ENCODE results near the gene KATNAL2.

KATNAL2 gene

GRCh38 chr18:46917108-46917802 is at the start of gene KATNAL2, which contains the start of gene PIAS2:
TSS of gene KATNAL2 (plus strand) at chr18:46917602. CDS start at chr18:46946873, 29,271 bp downstream.
TSS of gene PIAS2 (minus strand) at chr18:46917507. CDS start at chr18:46917345, 162 bp downstream.
- DNase-seq (ENCODE audit: extremely low spot score, insufficient read length, low read depth) = peak; percentile 76
- FAIRE-seq = peak; percentile 89

DNA sequence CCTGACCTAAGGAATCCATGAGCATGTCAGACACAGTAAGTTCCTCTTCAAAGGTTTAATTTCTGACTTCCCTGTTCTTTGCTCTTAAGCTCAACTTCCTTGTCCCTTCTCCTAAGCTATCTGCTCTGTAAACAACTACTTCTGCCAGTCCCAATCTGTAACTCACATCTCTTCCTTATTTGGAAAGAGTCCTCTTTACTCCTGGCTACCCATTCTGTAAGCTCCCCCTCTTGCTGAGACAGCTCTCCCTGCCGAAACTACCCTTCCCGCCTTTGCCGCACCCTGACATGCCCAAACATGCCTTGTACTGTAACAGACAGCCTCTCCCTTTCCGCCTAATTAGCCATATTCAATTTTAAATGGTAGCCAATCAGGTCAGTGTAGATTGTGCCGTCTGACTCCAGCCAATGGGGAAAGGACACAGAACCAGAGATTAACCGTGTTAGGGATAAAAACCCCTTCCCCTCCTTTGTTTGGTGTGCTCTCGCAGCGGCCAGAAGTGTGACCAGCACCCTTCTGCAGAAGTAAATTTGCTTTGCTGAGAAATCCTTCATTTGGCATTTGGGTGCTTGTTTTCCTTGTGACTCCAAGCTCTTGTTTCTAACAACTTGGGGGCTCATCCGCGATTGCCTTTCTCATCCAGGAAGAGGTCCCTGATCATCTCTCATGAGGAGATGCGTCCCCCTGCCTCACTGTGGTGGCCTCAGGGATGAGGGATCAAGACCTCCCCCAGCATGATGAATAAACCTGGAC is 49.1 kb upstream of the KATNAL2 start:
- no peak for DNase-seq (ENCODE audit: extremely low spot score, insufficient read length, low read depth)
- FAIRE-seq = no peak

GRCh38 chr18:46877329-46877987 is 39.9 kb upstream of the KATNAL2 start:
- DNase-seq (ENCODE audit: extremely low spot score, insufficient read length, low read depth) = no peak
- peak; percentile 54 for FAIRE-seq

- FAIRE-seq (no peak), DNase-seq (ENCODE audit: extremely low spot score, insufficient read length, low read depth) (no peak)
Measured at GRCh38 chr18:46883180-46883579, 34.2 kb upstream of the KATNAL2 start.

DNA sequence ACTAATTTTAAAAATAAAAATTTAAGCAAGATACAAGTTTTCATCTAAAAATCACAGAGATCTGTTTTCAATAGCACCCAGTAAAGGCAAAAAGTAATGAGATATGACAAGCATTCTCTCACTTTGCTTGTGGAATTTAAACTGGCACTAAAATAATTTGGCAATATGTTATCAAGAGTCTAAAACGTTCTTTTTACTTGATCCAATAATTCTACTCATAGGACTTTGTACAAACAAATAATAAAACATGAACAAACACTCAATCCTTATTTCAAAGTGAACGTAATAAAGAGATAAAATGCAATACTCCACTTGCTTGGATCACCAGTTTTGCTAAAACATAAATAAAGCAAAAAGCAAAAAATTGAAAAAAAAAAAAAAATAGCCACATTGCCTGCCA is 30.5 kb upstream of the KATNAL2 start:
- FAIRE-seq (no peak), DNase-seq (ENCODE audit: extremely low spot score, insufficient read length, low read depth) (no peak)

GRCh38 chr18:46888965-46889364 is 28.4 kb upstream of the KATNAL2 start:
- no peak for FAIRE-seq
- DNase-seq (ENCODE audit: extremely low spot score, insufficient read length, low read depth) = no peak

DNA sequence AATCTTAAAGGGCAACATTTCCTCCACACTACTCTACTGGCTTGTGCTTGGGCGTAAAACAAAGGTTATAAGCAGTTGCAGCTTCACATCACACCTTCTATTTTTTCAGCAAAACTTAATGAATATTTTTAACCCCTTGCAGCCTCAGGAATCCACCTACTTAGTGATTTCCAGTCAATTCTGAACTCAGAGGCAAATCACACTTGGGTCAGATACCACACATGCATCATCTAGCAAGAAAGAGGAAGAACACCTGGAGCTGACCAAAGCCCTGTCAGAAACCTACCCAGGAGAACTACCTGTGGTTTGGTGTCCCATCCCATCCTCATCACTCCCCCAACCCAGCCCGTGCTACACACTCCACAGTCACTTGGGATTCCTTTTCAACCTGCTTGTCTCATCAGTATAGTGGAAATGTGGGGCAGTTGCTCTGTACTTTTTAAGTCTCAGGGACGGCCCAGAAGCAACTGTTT is 25.6 kb upstream of the KATNAL2 start:
- DNase-seq (ENCODE audit: extremely low spot score, insufficient read length, low read depth) (peak; percentile 52), FAIRE-seq (peak; percentile 95)

DNA sequence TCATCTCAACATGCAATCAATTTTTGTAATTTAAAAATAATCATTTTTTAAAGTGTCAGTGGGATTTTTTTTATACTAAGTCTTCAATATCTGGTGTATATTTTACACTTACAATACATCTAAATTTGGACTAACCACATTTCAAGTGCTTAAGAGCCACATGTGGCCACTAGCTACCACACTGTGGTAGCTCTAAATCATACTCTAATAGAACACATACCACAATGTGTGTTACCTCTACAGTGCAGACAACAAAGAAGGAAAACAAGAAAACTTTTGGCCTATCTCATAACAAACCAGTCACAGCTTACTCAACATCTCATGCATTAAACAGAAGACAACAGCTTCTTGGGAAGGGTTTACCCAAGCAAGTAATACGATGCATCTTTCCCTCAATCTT is 24.6 kb upstream of the KATNAL2 start:
- no peak for DNase-seq (ENCODE audit: extremely low spot score, insufficient read length, low read depth)
- peak; percentile 71 for FAIRE-seq

- DNase-seq (ENCODE audit: extremely low spot score, insufficient read length, low read depth) = no peak
- FAIRE-seq = no peak
Measured at GRCh38 chr18:46893360-46893759, 24.0 kb upstream of the KATNAL2 start.

DNA sequence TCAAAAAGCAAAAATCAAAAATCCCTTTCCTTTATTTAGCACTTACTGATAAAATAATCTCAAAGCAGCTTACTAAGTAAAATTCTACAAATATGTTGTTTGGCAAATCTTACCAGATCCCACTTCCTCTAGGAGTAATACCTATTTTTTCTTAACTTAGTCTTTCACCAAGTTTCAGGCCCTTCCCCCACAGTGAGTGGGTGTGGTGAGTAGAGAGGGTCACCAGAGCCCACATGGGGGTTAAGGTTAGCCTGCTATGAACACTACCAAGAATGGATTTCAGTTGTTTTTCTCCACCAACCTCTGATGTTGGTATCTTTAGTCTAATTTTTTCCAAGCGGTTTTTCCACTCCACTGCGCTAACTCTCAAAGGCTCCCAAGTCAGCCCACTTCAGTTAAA is 23.3 kb upstream of the KATNAL2 start:
- DNase-seq (ENCODE audit: extremely low spot score, insufficient read length, low read depth) (no peak), FAIRE-seq (no peak)

DNA sequence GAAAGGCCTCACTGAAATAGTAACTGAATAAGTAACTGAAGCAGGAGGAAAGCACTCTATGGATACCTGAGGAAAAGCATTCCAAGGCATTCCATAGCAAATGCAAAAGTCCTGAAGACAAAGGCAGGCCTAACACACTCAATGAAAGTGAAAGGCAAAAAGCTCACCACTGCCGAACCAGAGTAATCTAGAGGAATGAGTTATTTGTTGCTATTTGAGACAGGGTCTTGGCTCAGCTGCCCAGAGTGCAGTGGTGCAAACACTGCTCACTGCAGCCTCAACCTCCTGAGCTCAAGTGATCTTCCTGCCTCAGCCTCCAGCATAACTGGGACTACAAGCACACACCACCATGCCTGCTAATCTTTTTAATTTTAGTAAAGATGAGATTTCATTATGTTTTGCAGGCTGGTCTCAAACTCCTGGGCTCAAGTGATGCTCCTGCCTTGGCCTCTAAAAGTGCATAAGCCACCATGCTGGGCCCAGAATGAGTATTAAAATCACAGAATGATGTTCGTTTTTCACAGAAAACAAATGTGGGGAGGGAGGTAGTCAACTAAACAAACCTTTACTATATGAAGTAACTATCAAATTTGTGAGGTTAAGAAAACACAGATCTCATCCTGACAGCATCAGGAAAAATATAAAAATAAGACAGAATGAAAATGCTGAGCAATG is 18.0 kb upstream of the KATNAL2 start:
- DNase-seq (ENCODE audit: extremely low spot score, insufficient read length, low read depth) (no peak), FAIRE-seq (peak; percentile 75)

GRCh38 chr18:46903406-46903805 is 14.0 kb upstream of the KATNAL2 start:
- FAIRE-seq (no peak), DNase-seq (ENCODE audit: extremely low spot score, insufficient read length, low read depth) (no peak)

- DNase-seq (ENCODE audit: extremely low spot score, insufficient read length, low read depth) (no peak), FAIRE-seq (peak; percentile 5)
Measured at GRCh38 chr18:46909497-46909896, 7.9 kb upstream of the KATNAL2 start.

GRCh38 chr18:46910856-46911255 is 6.5 kb upstream of the KATNAL2 start:
- DNase-seq (ENCODE audit: extremely low spot score, insufficient read length, low read depth) (no peak), FAIRE-seq (no peak)

- FAIRE-seq = peak; percentile 36
Measured at GRCh38 chr18:46915800-46916550, 1.4 kb upstream of the KATNAL2 start.

GRCh38 chr18:46916551-46917107 is 773 bp upstream of the KATNAL2 start:
- FAIRE-seq (peak; percentile 62), DNase-seq (ENCODE audit: extremely low spot score, insufficient read length, low read depth) (no peak)

More at GRCh38 chr18:46915800-46916550, 1.4 kb upstream of the KATNAL2 start:
- DNase-seq (ENCODE audit: extremely low spot score, insufficient read length, low read depth) = no peak

- DNase-seq (ENCODE audit: extremely low spot score, insufficient read length, low read depth) (peak; percentile 17), FAIRE-seq (peak; percentile 42)
Measured at GRCh38 chr18:46917803-46918600, 600 bp downstream of the KATNAL2 start.

- no peak for FAIRE-seq
- no peak for DNase-seq (ENCODE audit: extremely low spot score, insufficient read length, low read depth)
Measured at GRCh38 chr18:46920067-46920466, 2.7 kb downstream of the KATNAL2 start.

Data from GM18507 (cell line).